GM20431 (cell line): ENCODE results near the gene CAPG.
"Not testable (repeated sequence)": the region's sequence is repeated elsewhere in the genome, so short reads cannot be mapped to it uniquely, and the experiment has no call there.

Source experiments
- in situ Hi-C: fragments of 300-500 bp; cut with MseI, MboI; formaldehyde crosslinking; loops from one replicate; pipeline ENCODE4 v1.15.0; 2020; ENCODE audit warnings: low sequenced_read_pairs; ENCODE audit not compliant: unreplicated experiment

The CAPG gene

DNA sequence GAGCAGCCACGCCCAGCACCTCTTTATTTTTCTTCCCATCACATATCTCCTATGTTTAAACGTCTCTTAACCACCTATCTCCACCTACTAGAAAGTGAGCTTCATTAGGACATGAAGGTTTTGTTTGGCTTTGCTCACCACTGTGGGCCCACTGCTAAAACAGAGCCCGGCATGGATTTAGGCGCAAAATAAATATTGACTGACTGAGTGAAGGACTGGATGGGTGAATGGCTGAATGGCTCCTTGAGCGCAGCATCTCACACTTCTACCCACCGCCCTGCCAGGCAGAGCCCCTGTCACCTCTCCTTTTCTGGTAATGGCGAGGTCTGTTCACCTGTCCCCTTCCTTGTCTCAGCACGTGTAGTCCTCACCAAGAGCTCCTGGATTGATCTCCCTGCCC, 10.1 kb downstream of the CAPG start:
- in situ Hi-C loops, result no loop called here

DNA sequence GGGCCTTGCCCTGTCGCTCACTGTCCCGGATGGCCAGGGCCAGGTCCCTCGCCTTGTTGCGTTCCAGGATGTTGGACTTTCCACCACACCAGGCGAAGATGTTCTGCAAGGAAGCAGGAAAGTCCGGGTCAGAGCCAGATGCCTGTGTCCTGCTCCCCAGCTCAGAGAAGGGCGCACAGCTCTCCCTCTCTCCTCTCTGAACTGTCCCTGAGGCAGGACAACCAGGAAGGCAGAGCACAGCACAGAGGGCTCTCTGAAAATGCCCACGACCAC, 11.0 kb downstream of the CAPG start:
- in situ Hi-C loops, result no loop called here

DNA sequence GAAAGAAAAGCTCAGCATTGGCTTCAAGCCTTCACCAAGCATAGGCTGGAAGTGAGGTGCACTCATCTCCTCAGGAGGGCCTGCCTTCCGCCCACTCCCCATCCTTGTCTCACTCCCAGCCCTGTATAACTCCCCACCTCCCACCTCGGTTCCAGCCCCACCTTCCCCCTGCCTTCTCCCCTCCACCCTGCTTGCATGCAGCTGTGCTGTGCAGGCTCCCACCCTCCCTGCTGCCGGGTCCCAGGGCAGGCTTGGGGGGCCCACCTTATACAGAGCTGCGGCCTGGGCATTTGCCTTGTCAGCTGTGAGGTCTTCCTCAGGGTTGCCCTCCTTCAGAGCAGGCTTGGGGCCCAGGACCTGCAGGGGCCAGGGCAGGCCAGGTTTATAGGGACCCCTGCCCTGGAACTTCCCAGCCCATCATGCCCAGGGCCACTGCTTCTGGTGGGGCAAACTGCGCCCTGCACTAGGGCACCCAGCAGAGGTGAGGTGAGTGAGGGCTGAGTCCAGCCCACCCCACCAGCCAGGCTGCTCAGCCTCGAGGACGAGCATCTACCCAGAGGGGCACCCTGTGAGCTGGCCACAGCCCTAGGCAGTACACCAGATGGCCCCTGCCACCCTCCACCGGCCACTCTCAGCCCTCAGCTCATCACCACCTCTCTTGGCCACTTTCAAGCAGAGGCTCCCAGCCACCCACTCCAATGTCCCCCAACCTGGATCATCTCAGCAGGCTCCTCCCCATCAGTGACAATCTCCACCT, 11.6 kb downstream of the CAPG start:
- in situ Hi-C loops, result no loop called here

DNA sequence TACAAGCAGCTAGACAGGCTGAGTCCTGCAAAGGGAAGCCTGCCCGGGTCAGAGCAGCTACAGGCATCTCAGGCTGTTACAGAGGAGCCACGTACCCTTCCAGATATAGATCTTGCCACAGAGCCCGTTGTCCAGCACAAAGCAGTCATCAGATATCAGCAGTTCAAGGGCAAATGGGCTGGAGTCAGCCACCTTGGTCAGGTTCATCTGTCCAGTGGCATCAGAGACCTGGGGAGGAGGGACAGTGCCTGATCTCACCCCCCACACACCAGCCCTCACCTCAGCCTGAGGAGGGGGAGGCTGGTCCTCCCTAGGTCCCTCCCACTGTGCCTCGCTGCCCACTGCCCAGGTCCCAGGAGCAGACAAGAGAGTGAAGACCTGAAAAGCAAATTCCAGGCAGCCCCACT, 12.2 kb downstream of the CAPG start:
- in situ Hi-C loops, result no loop called here

DNA sequence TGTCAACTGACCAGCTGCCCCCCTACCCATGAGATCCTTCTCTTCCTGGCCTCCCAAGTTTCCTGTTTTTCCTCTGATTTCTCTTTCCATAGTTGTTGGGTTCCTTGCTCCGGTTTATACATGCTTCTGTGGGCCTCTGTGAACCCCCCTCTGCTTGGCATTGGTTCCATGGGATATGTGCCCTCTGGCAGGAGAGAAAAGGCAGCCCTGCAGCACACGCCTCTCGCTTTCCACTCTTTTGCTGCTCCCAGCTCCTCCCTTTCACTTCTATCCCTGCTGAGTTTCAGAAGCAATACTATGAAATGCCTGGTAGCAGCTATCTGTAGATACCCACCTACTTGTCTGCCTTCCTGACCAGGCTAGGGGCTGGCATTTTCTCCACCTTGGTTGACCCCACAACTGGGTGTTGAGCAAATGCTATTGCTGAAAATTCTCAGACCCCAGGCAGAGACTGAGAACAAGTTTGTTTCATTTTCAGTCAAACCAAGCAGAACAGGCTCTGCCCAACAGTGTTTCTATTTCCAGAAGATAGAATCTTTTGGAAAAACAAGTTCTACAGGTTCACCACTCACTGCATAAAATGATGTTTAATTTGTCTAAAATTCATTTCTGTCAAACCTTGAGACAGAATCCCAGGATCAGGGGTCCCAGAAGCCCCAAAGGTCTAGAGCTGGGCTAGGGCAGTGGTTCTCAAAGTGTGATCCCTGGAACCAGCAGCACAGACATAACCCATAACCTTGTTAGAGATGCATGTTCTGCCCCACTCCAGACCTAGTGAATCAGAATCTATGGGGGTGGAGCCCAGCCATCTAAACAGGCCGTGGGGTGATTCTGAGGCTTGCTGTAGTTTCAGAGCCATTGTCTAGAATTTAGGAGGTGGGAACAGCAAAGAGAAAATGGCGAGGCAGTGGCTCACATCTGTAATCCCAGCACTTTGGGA, 13.4 kb downstream of the CAPG start:
- in situ Hi-C loops, result no loop called here

DNA sequence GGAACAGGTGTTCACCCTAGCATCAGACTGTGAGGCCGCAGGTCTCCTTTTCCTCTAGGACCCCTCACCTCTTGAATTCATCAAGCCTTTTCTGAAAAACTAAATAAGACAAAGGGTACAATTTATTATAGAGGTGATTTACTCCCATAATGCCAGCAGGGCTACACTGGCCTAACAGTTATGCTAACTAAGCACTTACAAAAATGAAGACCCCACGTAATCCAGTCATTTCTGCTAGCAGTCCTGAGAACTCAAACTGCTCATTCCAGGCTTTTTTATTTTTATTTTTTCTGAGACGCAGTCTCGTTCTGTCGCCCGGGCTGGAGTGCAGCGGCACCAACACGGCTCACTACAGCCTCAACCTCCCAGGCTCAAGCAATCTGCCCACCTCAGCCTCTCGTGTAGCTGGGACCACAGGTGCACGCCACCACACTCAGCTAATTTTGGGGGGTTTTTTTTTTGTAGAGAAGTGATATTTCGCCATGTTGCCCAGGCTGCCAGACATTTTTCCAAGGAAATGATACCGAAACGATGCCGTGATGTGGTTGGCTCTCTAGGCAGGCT, 14.2 kb downstream of the CAPG start:
- in situ Hi-C loops, result no loop called here

DNA sequence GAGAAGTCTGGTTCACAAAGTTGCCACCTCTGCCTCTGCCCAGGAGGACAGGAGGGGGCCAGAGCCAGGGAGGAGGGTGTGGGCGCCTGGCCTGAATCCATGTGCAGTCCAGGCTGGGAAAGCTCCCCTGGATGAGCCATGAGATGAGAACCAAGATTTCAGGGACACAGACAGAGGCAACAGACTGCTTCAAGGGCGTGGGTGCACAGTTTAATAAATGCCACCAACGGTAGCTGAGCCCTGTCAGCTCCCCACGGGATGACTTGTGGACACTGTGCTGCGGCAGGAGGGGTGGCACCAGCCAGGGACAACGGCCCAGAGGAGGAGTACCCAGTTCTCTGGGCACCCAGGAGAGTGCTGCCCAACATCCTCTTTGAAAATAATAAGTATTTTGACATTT, 15.2 kb downstream of the CAPG start:
- in situ Hi-C loops, result no loop called here

DNA sequence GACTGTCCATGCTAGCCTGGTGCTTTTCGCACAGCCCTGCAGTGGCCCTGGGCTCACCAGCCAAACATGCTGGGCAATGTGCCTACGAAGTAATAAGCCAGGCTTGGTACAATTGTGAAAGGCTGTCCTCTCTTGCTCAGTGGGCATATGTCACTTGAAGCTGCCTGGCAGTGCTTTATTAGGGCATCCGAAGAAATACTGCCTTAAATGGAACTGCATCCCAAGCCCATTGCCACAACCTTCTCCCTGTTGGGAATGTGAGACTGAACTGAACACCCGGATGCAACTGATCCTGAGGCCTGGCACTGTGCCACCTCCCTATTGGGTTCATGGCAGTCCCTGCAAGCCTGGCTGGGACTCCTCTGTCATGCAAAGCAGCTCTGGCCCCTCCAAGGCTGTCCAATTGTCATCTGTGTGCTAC, 15.9 kb downstream of the CAPG start:
- in situ Hi-C loops, result no loop called here

DNA sequence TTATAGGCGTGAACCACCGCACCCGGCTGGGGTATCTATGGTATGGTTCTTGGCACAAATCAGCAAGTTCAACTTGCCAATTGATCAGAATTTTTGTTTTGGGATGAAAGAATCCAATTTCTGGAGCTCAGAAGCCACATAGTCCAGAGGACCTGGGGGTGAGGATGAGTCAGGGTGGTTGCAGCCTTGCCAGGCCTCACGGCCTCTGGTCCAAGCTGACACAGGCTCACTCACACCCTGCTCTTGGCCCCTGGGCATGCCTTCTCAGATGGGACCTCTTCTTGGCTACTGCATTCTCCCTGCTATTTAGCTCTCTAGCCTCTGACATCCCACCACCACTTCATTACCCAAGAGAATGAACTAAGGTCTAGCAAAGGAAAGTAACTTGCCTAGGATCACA, 16.3 kb downstream of the CAPG start:
- in situ Hi-C loops, result no loop called here

DNA sequence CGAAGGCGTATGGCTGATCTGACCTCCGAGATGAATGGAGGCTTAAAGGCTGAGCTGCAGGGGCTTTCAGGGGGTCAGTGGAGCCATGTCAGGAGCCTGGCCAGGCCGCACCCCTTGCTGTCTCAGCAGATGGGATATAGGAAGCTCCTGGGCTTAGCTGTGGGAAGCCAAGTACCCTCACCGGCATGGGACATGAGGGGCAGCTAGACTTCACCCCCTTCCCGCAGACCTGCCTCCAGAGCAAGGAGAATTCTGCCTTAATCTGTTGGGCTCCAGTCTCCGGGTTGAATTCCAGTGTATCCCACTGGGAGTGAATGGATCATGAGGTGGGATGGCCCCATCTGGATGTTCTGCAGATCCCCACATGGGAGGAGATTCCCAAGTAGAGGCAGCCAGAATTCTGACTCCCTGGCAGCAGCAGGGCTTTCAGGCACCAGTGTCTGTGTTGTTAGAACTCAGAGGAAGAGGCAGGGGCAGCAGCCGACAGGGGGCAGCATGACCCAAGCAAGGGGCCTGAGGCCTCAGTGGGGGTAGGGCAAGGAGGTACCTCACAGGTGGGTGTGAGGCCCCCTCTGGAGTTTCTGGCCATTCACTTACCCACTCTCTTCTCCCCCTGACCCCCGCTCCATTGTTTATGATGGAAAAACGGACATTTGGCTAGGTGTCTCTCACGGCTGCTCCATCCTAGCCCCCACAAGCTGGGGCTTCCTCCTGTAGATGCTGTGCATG, 19.1 kb downstream of the CAPG start:
- in situ Hi-C loops, result no loop called here

DNA sequence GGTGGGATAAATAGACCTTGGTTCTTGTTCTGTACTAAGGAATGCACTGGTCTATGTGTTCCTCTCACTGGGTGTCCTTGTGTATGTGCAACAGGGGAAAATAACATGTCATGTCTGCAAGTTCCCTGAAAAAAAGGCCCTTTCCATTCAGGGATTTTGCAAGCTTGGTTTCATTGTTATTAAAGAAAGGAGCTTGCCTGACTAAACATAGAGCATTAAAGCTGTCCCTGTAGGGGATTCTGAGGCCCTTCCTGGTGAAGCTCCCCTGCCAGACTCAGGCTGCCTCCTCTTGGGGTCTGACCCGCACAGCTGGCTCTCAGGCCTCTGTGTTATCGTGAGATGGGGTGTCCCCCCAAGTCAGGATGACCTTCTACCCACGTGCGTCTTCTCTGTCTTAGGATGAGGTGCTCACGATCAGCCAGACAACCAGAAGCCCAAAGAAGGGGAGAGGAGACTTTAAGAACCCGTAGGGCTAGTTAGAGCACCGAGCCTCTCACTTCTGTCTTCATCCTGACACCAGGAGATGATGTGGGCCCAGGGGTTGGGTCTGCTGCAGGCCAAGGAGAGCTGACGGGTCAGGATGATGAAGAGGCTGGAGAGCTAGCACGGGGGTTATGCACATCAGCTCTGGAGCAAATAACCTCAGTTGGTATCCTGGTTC, 21.2 kb downstream of the CAPG start:
- in situ Hi-C loops, result no loop called here

DNA sequence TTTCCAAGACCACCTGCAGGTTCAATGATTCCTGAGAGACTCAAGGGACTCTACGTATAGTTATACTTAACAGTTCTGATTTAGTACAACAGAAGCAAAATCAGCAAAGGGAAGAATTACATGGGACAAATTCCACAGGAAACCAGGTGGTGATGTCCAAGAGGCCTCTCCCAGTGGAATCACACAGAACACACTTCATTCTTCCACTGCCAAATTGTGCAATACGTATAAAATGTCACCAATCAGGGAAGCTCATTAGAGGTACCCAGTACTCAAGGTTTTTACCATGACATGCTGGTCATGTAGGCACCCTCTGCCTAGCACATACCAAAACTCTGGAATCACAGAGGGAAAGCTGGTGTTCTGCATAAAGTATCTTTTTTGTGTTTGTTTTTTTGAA, 22.4 kb downstream of the CAPG start:
- in situ Hi-C loops, result no loop called here

DNA sequence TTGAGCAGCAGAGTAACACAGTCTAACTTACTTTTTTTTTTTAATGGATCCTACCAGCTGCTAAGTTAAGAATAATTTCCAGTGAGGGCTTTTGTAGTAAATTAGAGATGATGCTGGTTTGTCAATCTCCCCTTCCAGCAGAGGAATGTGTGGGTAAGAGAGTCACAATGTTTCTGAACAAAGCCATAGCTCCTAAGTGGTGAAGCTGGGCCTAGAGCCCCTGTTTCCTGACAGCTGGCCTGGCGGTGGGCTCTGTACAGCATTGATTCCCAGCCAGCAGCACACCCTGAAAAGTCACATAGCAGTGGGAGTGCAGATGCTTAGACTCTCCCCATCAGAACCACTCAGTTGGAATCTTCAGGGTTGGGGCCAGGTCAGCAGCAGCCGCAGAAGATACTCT, 24.4 kb downstream of the CAPG start:
- in situ Hi-C loops, result no loop called here

DNA sequence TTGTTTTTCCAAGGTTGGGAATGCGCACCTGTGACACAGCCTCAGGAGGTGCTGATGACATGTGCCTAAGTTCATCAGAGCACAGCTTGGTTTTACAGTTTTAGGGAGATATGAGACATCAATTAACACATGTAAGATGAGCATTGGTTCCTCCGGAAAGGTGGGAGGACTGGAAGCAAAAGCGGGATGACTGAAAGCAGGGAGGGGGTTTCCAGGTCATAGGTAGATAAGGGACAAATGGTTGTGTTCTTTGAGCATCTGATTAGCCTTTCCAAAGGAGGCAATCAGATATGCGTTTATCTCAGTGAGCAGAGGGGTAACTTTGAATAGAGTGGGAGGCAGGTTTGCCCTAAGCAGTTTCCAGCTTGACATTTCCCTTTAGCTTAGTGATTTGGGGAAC, 26.3 kb downstream of the CAPG start:
- in situ Hi-C loops, result no loop called here

DNA sequence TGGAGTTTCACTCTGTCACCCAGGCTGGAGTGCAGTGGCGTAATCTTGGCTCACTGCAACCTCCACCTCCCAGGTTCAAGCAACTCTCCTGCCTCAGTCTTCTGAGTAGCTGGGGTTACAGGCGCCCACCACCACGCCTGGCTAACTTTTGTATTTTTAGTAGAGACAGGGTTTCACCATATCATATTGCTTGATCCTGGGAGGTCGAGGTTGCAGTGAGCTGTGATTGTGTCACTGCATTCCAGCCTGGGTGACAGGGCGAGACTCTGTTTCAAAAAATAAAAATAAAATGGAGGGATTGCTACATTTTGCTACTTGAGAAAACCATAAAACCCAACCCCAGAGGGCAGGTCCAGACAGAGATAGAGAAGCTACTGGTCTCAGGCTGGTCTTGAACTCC, 27.0 kb downstream of the CAPG start:
- in situ Hi-C loops, result not testable (repeated sequence)

DNA sequence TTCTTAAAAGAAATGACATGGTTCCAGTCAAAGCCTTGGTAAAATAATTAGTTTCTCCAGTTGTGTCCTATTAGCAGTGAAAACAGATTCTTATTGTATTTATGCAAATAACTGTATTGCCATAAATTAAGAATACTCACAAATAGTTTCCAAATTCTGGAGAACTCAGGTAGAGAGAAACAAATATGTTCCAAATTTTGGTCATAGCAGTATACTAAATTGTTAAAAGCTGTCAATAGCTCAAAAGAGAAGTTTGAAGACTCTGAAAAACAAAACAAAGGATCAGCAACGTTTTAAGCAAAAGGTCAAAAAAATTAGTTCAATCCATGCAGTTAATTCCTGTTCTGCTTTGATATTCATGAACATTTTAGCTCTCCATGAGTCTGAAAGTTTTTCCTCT, 30.1 kb downstream of the CAPG start:
- in situ Hi-C loops, result no loop called here

DNA sequence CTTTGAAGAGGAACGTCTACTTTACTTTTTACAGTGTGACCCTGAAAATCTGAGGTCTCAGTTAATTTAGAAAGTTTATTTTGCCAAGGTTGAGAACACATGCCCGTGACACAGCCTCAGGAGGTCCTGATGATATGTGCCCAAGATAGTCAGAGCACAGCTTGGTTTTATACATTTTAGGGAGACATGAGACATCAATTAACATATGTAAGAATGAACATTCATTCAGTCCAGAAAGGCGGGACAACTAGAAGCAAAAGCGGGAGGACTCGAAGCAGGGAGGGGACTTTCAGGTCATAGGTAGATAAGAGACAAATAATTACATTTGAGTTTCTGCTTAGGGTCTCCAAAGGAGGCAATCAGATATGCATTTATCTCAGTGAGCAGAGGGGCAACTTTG, 31.9 kb downstream of the CAPG start:
- in situ Hi-C loops, result no loop called here

DNA sequence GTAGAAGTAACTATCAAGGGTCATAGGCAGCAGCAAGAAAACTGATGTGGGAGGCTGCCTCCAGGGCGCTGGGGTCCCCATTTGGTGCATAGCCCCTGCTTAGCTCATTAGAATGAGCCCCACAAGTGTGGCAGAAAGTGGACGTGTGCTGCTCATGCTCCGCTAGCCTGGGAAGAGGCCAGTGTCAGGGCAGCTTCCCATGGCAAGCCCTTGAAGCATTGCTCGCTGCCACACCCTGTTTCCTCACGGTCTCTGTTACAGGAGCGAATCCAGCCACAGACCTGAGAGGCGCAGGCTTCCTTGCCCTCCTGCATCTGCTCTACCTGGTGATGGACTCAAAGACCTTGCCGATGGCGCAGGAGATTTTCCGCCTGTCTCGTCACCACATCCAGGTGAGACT, 33.1 kb downstream of the CAPG start:
- in situ Hi-C loops, result no loop called here

DNA sequence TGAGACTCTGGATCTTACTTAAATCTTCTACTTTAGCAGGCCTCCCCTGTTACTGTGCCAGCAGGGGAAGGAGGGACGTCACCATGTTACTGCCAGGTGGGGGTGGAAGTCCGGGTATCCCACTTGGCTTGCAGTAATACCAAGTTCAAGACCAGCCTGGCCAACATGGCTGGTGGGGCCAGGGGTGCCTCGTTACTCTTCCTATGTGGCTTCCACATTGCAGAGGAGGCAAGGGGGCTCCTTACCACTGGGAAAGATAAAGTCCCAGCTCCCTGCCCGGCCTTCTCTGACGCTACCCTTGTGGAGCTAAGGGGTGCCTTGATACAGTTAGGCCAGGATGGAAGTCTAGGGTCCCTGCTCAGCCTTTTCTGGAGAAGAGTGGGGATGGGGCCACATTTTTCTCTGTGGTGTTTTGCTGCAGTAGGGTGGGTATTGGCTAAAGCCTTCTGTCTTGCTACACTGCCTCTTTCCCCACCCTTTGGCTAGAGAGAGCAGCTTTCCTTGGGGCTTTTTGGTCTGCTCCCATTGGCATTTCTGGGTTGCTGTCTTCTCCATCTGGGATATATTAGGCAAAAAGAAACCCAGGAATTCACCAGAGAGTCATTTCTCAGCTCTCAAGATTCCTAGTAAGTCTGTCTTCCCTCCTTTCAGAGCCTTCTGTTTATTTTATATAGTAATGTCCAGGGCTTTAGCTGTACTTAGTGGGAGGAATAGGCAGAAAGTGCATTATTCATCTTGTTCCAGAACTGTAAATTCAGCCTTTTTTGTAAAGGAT, 33.7 kb downstream of the CAPG start:
- in situ Hi-C loops, result no loop called here
